GM23338 (cell line): ENCODE measurements around the gene NUCB1. TPM values are rescaled to one million over a fixed set of nuclear protein-coding genes. Genes with fewer than 3 reads are reported as not detected.

Experiments
- ATAC-seq: fragments of 200-7000 bp; cut with Tn5 transposase; 3 replicates; pipeline ENCODE4 v1.9.1; 2020
- DNase-seq: peaks from one replicate; pipeline ENCODE4 v3.0.0-alpha.2; 2015; ENCODE audit warnings: low spot score
- H2AFZ ChIP-seq: fragments of 200-600 bp; sonication (generic); 2 replicates; pipeline ENCODE4 v1.8.0; 2016; ENCODE audit warnings: antibody characterized with exemption, mild to moderate bottlenecking, moderate library complexity
- H3F3A ChIP-seq: fragments of 200-600 bp; sonication (generic); replicated peaks from 2 replicates; pipeline ENCODE4 v1.8.0; 2017; ENCODE audit warnings: antibody characterized with exemption, mixed run types, low read depth
- H3K27ac ChIP-seq: fragments of 200-600 bp; sonication (generic); 2 replicates; pipeline ENCODE4 v1.6.1; 2016; ENCODE audit warnings: low read depth
- H3K27me3 ChIP-seq: fragments of 200-600 bp; sonication (generic); 2 replicates; pipeline ENCODE4 v1.8.0; 2016; ENCODE audit warnings: mild to moderate bottlenecking, mixed run types, moderate library complexity; ENCODE audit not compliant: insufficient read depth
- H3K36me3 ChIP-seq: fragments of 200-600 bp; sonication (generic); 2 replicates; pipeline ENCODE4 v1.8.0; 2016; ENCODE audit warnings: mild to moderate bottlenecking; ENCODE audit not compliant: insufficient read depth
- H3K4me1 ChIP-seq: fragments of 200-600 bp; sonication (generic); 2 replicates; pipeline ENCODE4 v1.8.0; 2016; ENCODE audit warnings: mild to moderate bottlenecking, moderate library complexity; ENCODE audit not compliant: insufficient read depth
- H3K4me2 ChIP-seq: fragments of 200-600 bp; sonication (generic); 2 replicates; pipeline ENCODE4 v1.7.1; 2017; ENCODE audit warnings: mixed run types
- H3K4me3 ChIP-seq: fragments of 200-600 bp; sonication (generic); 2 replicates; pipeline ENCODE4 v1.6.1; 2016; ENCODE audit warnings: mixed run types
- H3K79me2 ChIP-seq: fragments of 200-600 bp; sonication (generic); replicated peaks from 2 replicates; pipeline ENCODE4 v1.8.0; 2017; ENCODE audit warnings: mild to moderate bottlenecking; ENCODE audit not compliant: insufficient read depth
- H3K9me2 ChIP-seq: fragments of 200-600 bp; sonication (generic); 2 replicates; pipeline ENCODE4 v1.8.0; 2017; ENCODE audit not compliant: insufficient read depth
- H4K20me1 ChIP-seq: fragments of 200-600 bp; sonication (generic); replicated peaks from 2 replicates; pipeline ENCODE4 v1.8.0; 2017; ENCODE audit warnings: mild to moderate bottlenecking; ENCODE audit not compliant: insufficient read depth
- H3K27ac Mint-ChIP-seq: 2 replicates; pipeline ENCODE4 v1.8.0; 2020; ENCODE audit warnings: inconsistent platforms, mild to moderate bottlenecking, moderate library complexity, mixed read lengths
- H3K27me3 Mint-ChIP-seq: 3 replicates; pipeline ENCODE4 v1.8.0; 2022; ENCODE audit warnings: low read depth, mild to moderate bottlenecking, moderate library complexity, mixed read lengths, inconsistent platforms; ENCODE audit not compliant: insufficient read depth, poor library complexity
- H3K36me3 Mint-ChIP-seq: 3 replicates; pipeline ENCODE4 v1.8.0; 2021; ENCODE audit warnings: low read depth, mild to moderate bottlenecking, inconsistent platforms, moderate library complexity, mixed read lengths
- H3K4me1 Mint-ChIP-seq: 3 replicates; pipeline ENCODE4 v1.8.0; 2020; ENCODE audit warnings: mild to moderate bottlenecking, inconsistent platforms, mixed read lengths
- H3K4me3 Mint-ChIP-seq: 3 replicates; pipeline ENCODE4 v1.8.0; 2021; ENCODE audit warnings: moderate library complexity, mild to moderate bottlenecking, inconsistent platforms, mixed read lengths
- H3K9me3 Mint-ChIP-seq: 3 replicates; pipeline ENCODE4 v1.8.0; 2020; ENCODE audit warnings: moderate library complexity, mild to moderate bottlenecking, inconsistent platforms, mixed read lengths
- CTCF ChIP-seq, 2 experiments: fragments of 200-600 bp in 1 of 2; sonication (generic) in 1 of 2; conservative IDR thresholded peaks; 2 replicates each; pipeline versions ENCODE4 v1.5.1 to v1.6.1; 2016 to 2017; ENCODE audit warnings: antibody characterized with exemption in 2 of 2, low read depth in 2 of 2, mild to moderate bottlenecking in 2 of 2, moderate library complexity in 1 of 2
- ETS1 ChIP-seq: IDR thresholded peaks from 2 replicates; pipeline ENCODE4 v1.6.1; 2016; ENCODE audit warnings: antibody characterized with exemption
- NANOG ChIP-seq: IDR thresholded peaks from 2 replicates; pipeline ENCODE4 v1.6.1; 2016; ENCODE audit warnings: antibody characterized with exemption, borderline replicate concordance
- ZNF462 ChIP-seq: fragments of 250-450 bp; sonication (Bioruptor Pico); IDR thresholded peaks from 2 replicates; pipeline ENCODE4 v1.5.0; 2020; ENCODE audit warnings: mild to moderate bottlenecking, moderate library complexity
- polyA plus RNA-seq: library from polyadenylated mRNA; unstranded; fragments of >200 nt; fragmentation: Nextera tagmentation; extraction: Ambion mirVana; gene quantifications from 2 replicates; pipeline ENCODE4 v1.2.1, GENCODE V29; 2016
- total RNA-seq: library from RNA; depleted of rRNA; stranded (reverse); fragments of >200 nt; shearing (Covaris generic); gene quantifications from 2 replicates; pipeline ENCODE4 v1.2.3, GENCODE V29; 2014

Gene NUCB1
- total and polyA plus RNA-seq, 2 experiments from 2014 or later: 57.1 to 163 TPM

- Histone ChIP-seq H3K9me2 (no peaks in the 10 kb centered on the region), H3K36me3 (peaks cover 13% of the 10 kb centered on the region)
- peaks cover 55% of the 10 kb centered on the region for H3K36me3 Mint-ChIP-seq
Observed at GRCh38 chr19:48968813-48969218, 68.7 kb downstream of the NUCB1 start.

More at GRCh38 chr19:48968813-48969218, 68.7 kb downstream of the NUCB1 start:
- no peak for DNase-seq
- Histone ChIP-seq H3K27ac (no peak overlapping the region), H3F3A (peaks cover 44% of the 10 kb centered on the region), H2AFZ (no peak overlapping the region), H4K20me1 (peaks cover 11% of the 10 kb centered on the region), H3K4me2 (no peak overlapping the region), H3K4me3 (no peak overlapping the region), H3K4me1 (peaks cover 11% of the 10 kb centered on the region), H3K79me2 (peaks cover 24% of the 10 kb centered on the region), H3K27me3 (no peaks in the 10 kb centered on the region)
- no peak for ATAC-seq
- no peak overlapping the region for H3K4me3 Mint-ChIP-seq
- H3K27me3 Mint-ChIP-seq: peaks cover 45% of the 10 kb centered on the region
- TF ChIP-seq CTCF (conservative IDR thresholded peaks at IDR 0.05; ENCODE audit: low read depth in 2 of 2): no peak
- no peak for TF ChIP-seq NANOG
- TF ChIP-seq ETS1: no peak
- TF ChIP-seq ZNF462: no peak
- H3K9me3 Mint-ChIP-seq: peaks cover 13% of the 10 kb centered on the region
- peaks cover 27% of the 10 kb centered on the region for H3K4me1 Mint-ChIP-seq
- 0 out of 2 replicates have a peak overlapping the region, but pooled peaks have one; percentile 72 for H3K27ac Mint-ChIP-seq
